Adrenal gland (tissue), 12 donors: ENCODE results near the gene C3. TPM values are rescaled to one million over a fixed set of nuclear protein-coding genes. Genes with fewer than 3 reads are reported as not detected.
A peak's percentile ranks its signal among the peaks of the same experiment; 100 is the strongest.
"Not testable (repeated sequence)": the region's sequence is repeated elsewhere in the genome, so short reads cannot be mapped to it uniquely, and the experiment has no call there.

Source experiments
- DNase-seq, 7 donors: peaks; one replicate each; pipeline ENCODE4 v3.0.0-alpha.2; 2019 to 2020
- H3K27ac ChIP-seq, 5 donors: fragments of 200-600 bp; sonication (generic) in 4 of 5; 1 replicate in 3 of 5; 2 replicates in 2 of 5; pipeline versions ENCODE4 v1.5.1 to v1.8.0; 2016 to 2020; ENCODE audit warnings: mild to moderate bottlenecking in 1 of 5
- H3K27me3 ChIP-seq: fragments of 200-600 bp; 2 replicates; pipeline ENCODE4 v1.8.0; 2021
- H3K36me3 ChIP-seq, 2 donors: fragments of 200-600 bp; replicated peaks in 1 of 2; 1 replicate in 1 of 2; 2 replicates in 1 of 2; pipeline versions ENCODE4 v1.5.1 to v1.8.0; 2018 to 2022
- H3K4me1 ChIP-seq, 2 donors: fragments of 200-600 bp; replicated peaks in 1 of 2; 1 replicate in 1 of 2; 2 replicates in 1 of 2; pipeline versions ENCODE4 v1.5.1 to v1.8.0; 2018 to 2021
- H3K4me3 ChIP-seq, 4 donors: fragments of 200-600 bp; sonication (generic) in 3 of 4; one replicate each; pipeline ENCODE4 v1.5.1; 2016 to 2018
- H3K9me3 ChIP-seq, 3 donors: fragments of 200-600 bp; sonication (generic) in 1 of 3; replicated peaks in 1 of 3; 1 replicate in 2 of 3; 2 replicates in 1 of 3; pipeline versions ENCODE4 v1.5.1 to v1.8.0; 2016 to 2021
- POLR2A ChIP-seq, 2 donors: fragments of 450-650 bp; IDR thresholded peaks; one replicate each; pipeline ENCODE4 v1.6.1; 2017; ENCODE audit warnings: antibody characterized with exemption in 2 of 2, mild to moderate bottlenecking in 2 of 2, moderate library complexity in 1 of 2
- WGBS, 4 donors: extraction: QIAGEN DNeasy Blood & Tissue Kit in 2 of 4; methylation state at CpG; one replicate each; pipeline versions ENCODE4 v1.1.5 to v1.1.7; 2013 to 2017; 5-methylcytosine and 5-hydroxymethylcytosine counted together
- intact Hi-C, 2 donors: fragments of 100-400 bp; cut with DNase I; formaldehyde crosslinking; loops; one replicate each; pipeline versions ENCODE4 v1.14.1 to v1.15.0; 2022 to 2023
- microRNA-seq, 3 donors: library from miRNA; unstranded; fragments of <30 nt; microRNA quantifications; one replicate each; pipeline ENCODE4, GENCODE V29; 2017 to 2020
- polyA plus RNA-seq, 3 donors: library from polyadenylated mRNA; stranded (reverse); fragments of 200-250 nt in 2 of 3; fragments of 350-450 nt in 1 of 3; fragmentation: Illumina TruSeq in 1 of 3; extraction: RNeasy Lipid Tissue Mini Kit (QIAGEN cat#74804) in 1 of 3; gene quantifications; one replicate each; pipeline ENCODE4 v1.2.3, GENCODE V29; 2013 to 2014
- total RNA-seq, 9 donors: library from RNA; depleted of rRNA in 4 of 9; stranded (reverse); fragments of >200 nt in 4 of 9; fragments of 120-200 nt in 1 of 9; fragmentation: NEBNext Ultra II Directional in 1 of 9; extraction: Animal tissue kit (Norgen Biotek cat#: 25700) in 1 of 9; gene quantifications; one replicate each; pipeline versions ENCODE4 v1.1.0 to v1.2.4, GENCODE V29; 2013 to 2023
- TF ChIP-seq, protein P1 (sequence below), 6 experiments: fragments of 450-650 bp in 4 of 6; fragments of 200-600 bp in 2 of 6; sonication (generic) in 1 of 6; IDR thresholded peaks; 1 replicate in 5 of 6; 2 replicates in 1 of 6; pipeline versions ENCODE4 v1.5.1 to v1.8.0; 2016 to 2021; ENCODE audit warnings: antibody characterized with exemption in 6 of 6, mild to moderate bottlenecking in 2 of 6, moderate library complexity in 1 of 6
- donor health status: healthy with polysubstance abuse.
- donor health status: Bipolar disorder and iron deficiency.
- donor health status: DM: yes; HTN: yes; CAD: no.
- donor health status: DM: no; HTN: no; CAD: no.
- donor health status: DM: no; HTN: no; CAD: no.
- donor health status: DM: yes; HTN: yes; CAD: no.

C3 gene
- total and polyA plus RNA-seq, 12 donors, result 2.4 to 5,179 (median 2,192) TPM

DNA sequence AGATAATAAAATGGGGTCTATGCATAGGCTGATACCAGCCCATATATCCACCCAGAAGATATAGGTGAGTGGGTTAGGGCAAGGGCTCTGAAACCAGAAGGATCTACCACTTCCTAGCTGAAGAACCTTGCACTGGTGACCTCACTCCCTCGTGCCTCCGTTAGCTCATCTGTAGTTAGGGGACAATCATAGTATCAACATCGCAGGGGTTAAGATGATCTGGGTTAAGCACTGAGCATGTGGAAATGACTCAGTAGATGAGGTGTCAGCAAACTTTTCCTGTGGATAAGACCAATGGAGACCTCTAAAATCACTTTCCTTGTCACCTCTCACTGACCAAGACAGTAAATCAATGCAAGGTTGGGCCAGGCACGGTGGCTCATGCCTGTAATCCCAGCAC is 81.0 kb downstream of the C3 start:
- 60 to 71% (median 70%) methylated on average over 3 to 4 of the region's 4 CpGs for WGBS, 4 donors
- intact Hi-C loops, result loop anchor here in 1 of 2 donors (10.0 kb wide), 1 partner anchor 225 kb away; no protein-coding TSS in a partner anchor
- H3K27ac ChIP-seq, result no peak overlapping the region
- no peaks in the 10 kb centered on the region for H3K4me1 ChIP-seq
- H3K36me3 ChIP-seq, result no peaks in the 10 kb centered on the region
- no peak for TF ChIP-seq POLR2A (IDR thresholded peaks at IDR 0.05)
- no peak overlapping the region for H3K4me3 ChIP-seq
- peaks cover 7% of the 10 kb centered on the region for H3K27me3 ChIP-seq
- DNase-seq, result no peak
- no peaks in the 10 kb centered on the region for H3K9me3 ChIP-seq

GRCh38 chr19:6633456-6633813 is 87.0 kb downstream of the C3 start:
- H3K36me3 ChIP-seq, H3K27ac ChIP-seq, H3K4me3 ChIP-seq, H3K4me1 ChIP-seq, DNase-seq, H3K27me3 ChIP-seq, H3K9me3 ChIP-seq: not testable (repeated sequence)
- intact Hi-C loops, result loop anchor here (5.0 to 10.0 kb wide), 3 partner anchors 116 to 231 kb away; no protein-coding TSS in a partner anchor
- 71 to 90% (median 75%) methylated on average over 4 of the region's 4 CpGs for WGBS, 4 donors
- TF ChIP-seq, protein P1, sequence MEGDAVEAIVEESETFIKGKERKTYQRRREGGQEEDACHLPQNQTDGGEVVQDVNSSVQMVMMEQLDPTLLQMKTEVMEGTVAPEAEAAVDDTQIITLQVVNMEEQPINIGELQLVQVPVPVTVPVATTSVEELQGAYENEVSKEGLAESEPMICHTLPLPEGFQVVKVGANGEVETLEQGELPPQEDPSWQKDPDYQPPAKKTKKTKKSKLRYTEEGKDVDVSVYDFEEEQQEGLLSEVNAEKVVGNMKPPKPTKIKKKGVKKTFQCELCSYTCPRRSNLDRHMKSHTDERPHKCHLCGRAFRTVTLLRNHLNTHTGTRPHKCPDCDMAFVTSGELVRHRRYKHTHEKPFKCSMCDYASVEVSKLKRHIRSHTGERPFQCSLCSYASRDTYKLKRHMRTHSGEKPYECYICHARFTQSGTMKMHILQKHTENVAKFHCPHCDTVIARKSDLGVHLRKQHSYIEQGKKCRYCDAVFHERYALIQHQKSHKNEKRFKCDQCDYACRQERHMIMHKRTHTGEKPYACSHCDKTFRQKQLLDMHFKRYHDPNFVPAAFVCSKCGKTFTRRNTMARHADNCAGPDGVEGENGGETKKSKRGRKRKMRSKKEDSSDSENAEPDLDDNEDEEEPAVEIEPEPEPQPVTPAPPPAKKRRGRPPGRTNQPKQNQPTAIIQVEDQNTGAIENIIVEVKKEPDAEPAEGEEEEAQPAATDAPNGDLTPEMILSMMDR (IDR thresholded peaks at IDR 0.05), result peak in 1 of 6 experiments; percentile 2

GRCh38 chr19:6632747-6633455 is 87.5 kb downstream of the C3 start:
- peak; percentile 80 to 90 (median 89) for DNase-seq
- intact Hi-C loops, result loop anchor here (5.0 to 10.0 kb wide), 3 partner anchors 116 to 232 kb away; no protein-coding TSS in a partner anchor
- TF ChIP-seq, protein P1 (IDR thresholded peaks at IDR 0.05), result peak; percentile 54 to 83 (median 76)

DNA sequence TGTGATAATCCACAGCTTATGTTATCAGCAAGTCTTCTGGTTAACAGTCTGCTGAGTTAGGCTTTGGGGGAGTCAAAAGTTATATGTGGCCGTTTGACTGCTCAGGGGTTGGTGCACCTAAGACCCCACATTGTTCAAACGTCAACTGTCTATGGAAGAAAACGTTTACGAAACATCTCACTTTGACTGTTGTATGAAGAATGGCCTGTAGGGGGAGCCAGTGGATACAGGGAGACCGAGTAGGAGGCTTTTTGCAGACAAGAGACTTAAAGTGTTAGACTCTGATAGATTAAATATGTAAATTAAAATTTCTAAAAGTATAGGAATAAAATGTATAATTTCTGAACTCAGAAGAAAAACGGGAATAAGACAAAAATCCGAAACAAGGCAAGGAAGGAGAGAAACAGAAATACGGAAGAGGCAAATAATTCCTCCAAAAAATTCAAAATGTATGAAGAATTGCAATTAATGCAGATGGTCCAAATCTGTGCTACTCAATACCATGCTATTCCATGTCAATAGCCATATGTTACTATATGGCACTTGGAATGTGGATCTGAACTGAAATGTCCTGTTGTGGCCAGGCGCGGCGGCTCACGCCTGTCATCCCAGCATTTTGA is 88.3 kb downstream of the C3 start:
- Histone ChIP-seq H3K36me3 (no peaks in the 10 kb centered on the region), H3K27me3 (peaks cover 5% of the 10 kb centered on the region), H3K27ac (peak overlapping the region in 1 of 5 donors; percentile 80), H3K9me3 (no peaks in the 10 kb centered on the region), H3K4me1 (no peaks in the 10 kb centered on the region), H3K4me3 (no peak overlapping the region)
- intact Hi-C loops, result loop anchor here (5.0 to 10.0 kb wide), 3 partner anchors 115 to 233 kb away; no protein-coding TSS in a partner anchor
- no peak for TF ChIP-seq POLR2A (IDR thresholded peaks at IDR 0.05)
- TF ChIP-seq, protein P1 (IDR thresholded peaks at IDR 0.05), result peak; percentile 72 to 85 (median 76)
- 36 to 43% (median 41%) methylated on average over 11 to 12 of the region's 12 CpGs for WGBS, 4 donors
- DNase-seq, result peak; percentile 59 to 87 (median 79)

More at GRCh38 chr19:6632747-6633455, 87.5 kb downstream of the C3 start:
- not testable (repeated sequence) for H3K27me3 ChIP-seq, H3K4me1 ChIP-seq, H3K4me3 ChIP-seq, H3K36me3 ChIP-seq, H3K9me3 ChIP-seq
- WGBS, 4 donors, result 27 to 42% (median 33%) methylated on average over 20 to 26 of the region's 26 CpGs
- H3K27ac ChIP-seq, result peak overlapping the region in 2 of 5 donors; percentile 70 to 80

Small RNA genes within 50 kb of the gene (microRNA-seq; reads per million reads assigned to microRNA genes)
- gene MIR6791, result 0.85 to 1.1 (median 0.89) reads per million in 3 donors

Other genes starting within 250 kb of the C3 start
- gene DENND1C, start 238.9 kb downstream of the C3 start, total RNA-seq, result 1 to 10 TPM in 7 of 9 donors, under 1 TPM in 2; 0.66 to 7.6 (median 4.4) TPM
- 10 to 100 TPM in 1 of 3 donors, 1 to 10 TPM in 2; 1.4 to 12.1 (median 6.6) TPM for gene DENND1C, start 238.9 kb downstream of the C3 start, polyA plus RNA-seq
- gene TUBB4A, start 218.3 kb downstream of the C3 start, total RNA-seq, result 100 to 1,000 TPM in 6 of 9 donors, 10 to 100 TPM in 3; 60.1 to 752 (median 166) TPM
- gene TUBB4A, start 218.3 kb downstream of the C3 start, polyA plus RNA-seq, result 100 to 1,000 TPM in 1 of 3 donors, 10 to 100 TPM in 2; 50.4 to 560 (median 63.1) TPM
- gene TNFSF9, start 189.6 kb downstream of the C3 start, total RNA-seq, result 1 to 10 TPM in 4 of 9 donors, under 1 TPM in 4, not detected in 1; 0.50 to 1.6 (median 0.89) TPM
- under 1 TPM; 0.16 to 0.40 (median 0.32) TPM for gene TNFSF9, start 189.6 kb downstream of the C3 start, polyA plus RNA-seq
- under 1 TPM in 1 of 9 donors, not detected in 8; 0.27 TPM for gene CD70, start 129.5 kb downstream of the C3 start, total RNA-seq
- under 1 TPM in 1 of 3 donors, not detected in 2; 0.34 TPM for gene CD70, start 129.5 kb downstream of the C3 start, polyA plus RNA-seq
- 1 to 10 TPM in 2 of 9 donors, under 1 TPM in 6, not detected in 1; under 0.01 to 2.5 (median 0.56) TPM for gene TNFSF14, start 50.5 kb downstream of the C3 start, total RNA-seq
- gene TNFSF14, start 50.5 kb downstream of the C3 start, polyA plus RNA-seq, result 1 to 10 TPM in 2 of 3 donors, under 1 TPM in 1; 0.60 to 3.5 (median 3.0) TPM
- 100 to 1,000 TPM in 7 of 9 donors, 10 to 100 TPM in 2; 61.8 to 168 (median 122) TPM for gene GPR108, start 16.9 kb upstream of the C3 start, total RNA-seq
- gene GPR108, start 16.9 kb upstream of the C3 start, polyA plus RNA-seq, result 100 to 1,000 TPM in 2 of 3 donors, 10 to 100 TPM in 1; 70.8 to 193 (median 189) TPM
- 10 to 100 TPM; 22.5 to 99.9 (median 73.9) TPM for gene TRIP10, start 19.0 kb upstream of the C3 start, total RNA-seq
- gene TRIP10, start 19.0 kb upstream of the C3 start, polyA plus RNA-seq, result 100 to 1,000 TPM in 2 of 3 donors, 10 to 100 TPM in 1; 33.5 to 425 (median 228) TPM
- gene SH2D3A, start 46.8 kb upstream of the C3 start, total RNA-seq, result 1 to 10 TPM in 1 of 9 donors, under 1 TPM in 6, not detected in 2; 0.11 to 1.7 (median 0.41) TPM
- under 1 TPM; 0.22 to 0.64 (median 0.40) TPM for gene SH2D3A, start 46.8 kb upstream of the C3 start, polyA plus RNA-seq
- gene VAV1, start 52.1 kb upstream of the C3 start, total RNA-seq, result 10 to 100 TPM in 4 of 9 donors, 1 to 10 TPM in 5; 1.1 to 21.1 (median 9.6) TPM
- 10 to 100 TPM in 1 of 3 donors, 1 to 10 TPM in 2; 2.4 to 13.7 (median 4.7) TPM for gene VAV1, start 52.1 kb upstream of the C3 start, polyA plus RNA-seq
- gene ADGRE1, start 166.9 kb upstream of the C3 start, total RNA-seq, result 1 to 10 TPM in 2 of 9 donors, under 1 TPM in 6, not detected in 1; 0.11 to 1.2 (median 0.49) TPM
- gene ADGRE1, start 166.9 kb upstream of the C3 start, polyA plus RNA-seq, result under 1 TPM; 0.07 to 0.26 (median 0.16) TPM